WTC11 (cell line): ENCODE results near the gene TNIK.

ENCODE experiments used
- ATF3 ChIP-seq: sonication (generic); formaldehyde crosslinking; conservative IDR thresholded peaks from 2 replicates; pipeline ENCODE4 v1.8.1; 2022; ENCODE audit warnings: mild to moderate bottlenecking, missing genetic modification reagents
- ATF6 ChIP-seq: sonication (generic); formaldehyde crosslinking; IDR thresholded peaks from 2 replicates; pipeline ENCODE4 v1.8.1; 2023; ENCODE audit warnings: mild to moderate bottlenecking, missing genetic modification reagents
- CREB1 ChIP-seq: sonication (generic); formaldehyde crosslinking; IDR thresholded peaks from 2 replicates; pipeline ENCODE4 v1.8.0; 2023; ENCODE audit warnings: mild to moderate bottlenecking, missing genetic modification reagents
- CTCF ChIP-seq: fragments of 200-600 bp; IDR thresholded peaks from 2 replicates; pipeline ENCODE4 v1.8.0; 2022; ENCODE audit warnings: antibody characterized with exemption
- E2F5 ChIP-seq: sonication (generic); formaldehyde crosslinking; IDR thresholded peaks from 2 replicates; pipeline ENCODE4 v1.8.1; 2022; ENCODE audit warnings: mild to moderate bottlenecking, moderate library complexity, missing genetic modification reagents
- ESRRA ChIP-seq: sonication (generic); formaldehyde crosslinking; IDR thresholded peaks from 2 replicates; pipeline ENCODE4 v1.8.1; 2022; ENCODE audit warnings: mild to moderate bottlenecking, missing genetic modification reagents, borderline replicate concordance
- FOXP4 ChIP-seq: sonication (generic); formaldehyde crosslinking; IDR thresholded peaks from 2 replicates; pipeline ENCODE4 v1.8.0; 2022; ENCODE audit warnings: mild to moderate bottlenecking, missing genetic modification reagents
- NFE2L1 ChIP-seq: sonication (generic); formaldehyde crosslinking; IDR thresholded peaks from 2 replicates; pipeline ENCODE4 v1.8.1; 2023; ENCODE audit warnings: missing genetic modification reagents
- PREB ChIP-seq: sonication (generic); formaldehyde crosslinking; IDR thresholded peaks from 2 replicates; pipeline ENCODE4 v1.8.1; 2022; ENCODE audit warnings: mild to moderate bottlenecking, missing genetic modification reagents, moderate library complexity, borderline replicate concordance
- TEAD4 ChIP-seq: sonication (generic); formaldehyde crosslinking; IDR thresholded peaks from 2 replicates; pipeline ENCODE4 v1.8.0; 2022; ENCODE audit warnings: mild to moderate bottlenecking, missing genetic modification reagents
- TP53 ChIP-seq: sonication (generic); formaldehyde crosslinking; IDR thresholded peaks from 2 replicates; pipeline ENCODE4 v1.8.1; 2023; ENCODE audit warnings: mild to moderate bottlenecking, missing genetic modification reagents
- USF2 ChIP-seq: sonication (generic); formaldehyde crosslinking; IDR thresholded peaks from 2 replicates; pipeline ENCODE4 v1.8.1; 2023; ENCODE audit warnings: mild to moderate bottlenecking, missing genetic modification reagents, moderate library complexity
- ZNF232 ChIP-seq: sonication (generic); formaldehyde crosslinking; IDR thresholded peaks from 2 replicates; pipeline ENCODE4 v1.8.0; 2022; ENCODE audit warnings: mild to moderate bottlenecking, missing genetic modification reagents
- ZNF281 ChIP-seq: sonication (generic); formaldehyde crosslinking; IDR thresholded peaks from 2 replicates; pipeline ENCODE4 v1.8.0; 2023; ENCODE audit warnings: mild to moderate bottlenecking, missing genetic modification reagents

GRCh38 chr3:171498921-171499320 is 38.7 kb upstream of the TNIK start:
- no peak for TF ChIP-seq ZNF232 (CRISPR knock-in tag)
- TF ChIP-seq CTCF = no peak
- no peak for TF ChIP-seq CREB1 (CRISPR knock-in tag)
- no peak for TF ChIP-seq TEAD4 (CRISPR knock-in tag)
- no peak for TF ChIP-seq ZNF281 (CRISPR knock-in tag)
- TF ChIP-seq ATF6 = no peak
- no peak for TF ChIP-seq PREB
- no peak for TF ChIP-seq USF2 (CRISPR knock-in tag)
- no peak for TF ChIP-seq E2F5 (CRISPR knock-in tag)
- no peak for TF ChIP-seq TP53 (CRISPR knock-in tag)
- TF ChIP-seq NFE2L1 = no peak
- TF ChIP-seq ATF3 (CRISPR knock-in tag) = no peak
- no peak for TF ChIP-seq FOXP4 (CRISPR knock-in tag)
- TF ChIP-seq ESRRA (CRISPR knock-in tag) = no peak
